ENCODE results near the gene CCNK.

Gene CCNK

DNA sequence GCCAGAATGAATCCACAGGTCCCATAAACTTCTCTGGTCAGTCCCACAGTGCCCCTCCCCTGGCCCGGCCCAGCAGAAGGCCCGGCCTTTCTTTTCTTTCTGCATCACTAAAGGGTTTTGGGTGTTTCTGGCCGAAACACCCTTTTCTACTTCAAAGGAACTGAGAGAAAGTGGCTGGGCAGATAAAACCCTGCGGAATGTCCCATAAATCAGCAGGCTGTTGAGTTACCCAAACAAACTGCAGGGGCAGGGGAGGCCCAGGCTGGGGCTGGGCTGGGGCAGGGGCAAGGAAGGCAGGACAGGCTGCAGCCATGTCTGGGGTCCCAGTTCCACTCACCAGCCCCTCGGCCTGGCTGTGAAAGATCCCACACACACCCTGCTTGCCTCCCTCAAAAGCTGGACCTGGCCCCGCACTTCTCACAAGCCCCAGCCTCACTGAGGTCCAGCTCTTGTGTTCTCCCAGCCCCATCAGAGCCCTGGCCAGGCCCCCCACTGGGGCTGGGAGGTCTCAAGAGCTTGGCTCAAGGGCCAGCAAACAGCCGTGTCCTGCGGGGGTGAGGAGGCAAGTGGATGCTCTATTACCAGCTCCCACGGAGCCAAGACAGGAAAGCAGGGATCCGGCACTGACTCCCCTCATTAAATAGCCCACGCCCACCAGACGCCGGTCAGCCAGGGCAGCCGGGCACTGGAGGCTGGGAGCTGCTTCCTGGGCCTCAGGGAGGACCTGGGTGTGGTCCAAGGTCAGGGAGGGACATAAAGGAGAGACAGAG lies 41.9 kb downstream of the CCNK start:
- Histone ChIP-seq H3K4me2 (ENCODE audit: insufficient read depth, low read length) (no peak overlapping the region), H3K4me3 (ENCODE audit: low read depth in 1 of 2, low read length in 2 of 2) (no peak overlapping the region)

DNA sequence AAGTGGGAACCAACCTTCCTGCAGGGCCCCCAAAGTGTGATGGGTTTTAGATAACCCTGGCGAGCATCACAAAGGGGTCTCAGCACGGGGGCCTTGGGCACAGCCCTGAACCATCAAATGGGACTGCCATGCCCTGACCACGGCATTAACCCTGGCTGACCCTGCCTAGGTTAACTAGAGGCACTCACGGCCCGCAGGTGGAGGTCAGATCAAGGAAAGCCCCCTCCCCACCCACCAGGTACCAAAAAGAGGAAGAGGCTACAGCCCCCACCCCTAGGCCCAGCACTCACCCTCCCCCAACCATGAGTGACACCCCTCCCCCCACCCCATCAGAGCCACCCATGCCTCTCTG lies 42.5 kb downstream of the CCNK start:
- Histone ChIP-seq H2AFZ (ENCODE audit: low read depth, low read length) (no peak overlapping the region), H3K4me2 (ENCODE audit: insufficient read depth, low read length) (no peak overlapping the region), H3K27ac (ENCODE audit: low read length) (no peak overlapping the region), H3K36me3 (ENCODE audit: insufficient read depth, low read length) (0 out of 2 replicates have a peak, but pooled peaks cover 3% of the 10 kb centered on the region), H3K9me3 (ENCODE audit: insufficient read depth, low read length, severe bottlenecking) (no peaks in the 10 kb centered on the region), H4K20me1 (ENCODE audit: insufficient read depth, low read length) (peaks cover 39% of the 10 kb centered on the region), H3K4me1 (ENCODE audit: insufficient read depth, low read length) (no peaks in the 10 kb centered on the region), H3K79me2 (ENCODE audit: insufficient read depth, low read length) (no peaks in the 10 kb centered on the region), H3K4me3 (ENCODE audit: low read depth in 1 of 2, low read length in 2 of 2) (no peak overlapping the region), H3K9ac (ENCODE audit: low read depth, low read length) (no peak overlapping the region), H3K27me3 (ENCODE audit: insufficient read depth, low read length, poor library complexity) (no peaks in the 10 kb centered on the region)
- TF ChIP-seq, protein P1, sequence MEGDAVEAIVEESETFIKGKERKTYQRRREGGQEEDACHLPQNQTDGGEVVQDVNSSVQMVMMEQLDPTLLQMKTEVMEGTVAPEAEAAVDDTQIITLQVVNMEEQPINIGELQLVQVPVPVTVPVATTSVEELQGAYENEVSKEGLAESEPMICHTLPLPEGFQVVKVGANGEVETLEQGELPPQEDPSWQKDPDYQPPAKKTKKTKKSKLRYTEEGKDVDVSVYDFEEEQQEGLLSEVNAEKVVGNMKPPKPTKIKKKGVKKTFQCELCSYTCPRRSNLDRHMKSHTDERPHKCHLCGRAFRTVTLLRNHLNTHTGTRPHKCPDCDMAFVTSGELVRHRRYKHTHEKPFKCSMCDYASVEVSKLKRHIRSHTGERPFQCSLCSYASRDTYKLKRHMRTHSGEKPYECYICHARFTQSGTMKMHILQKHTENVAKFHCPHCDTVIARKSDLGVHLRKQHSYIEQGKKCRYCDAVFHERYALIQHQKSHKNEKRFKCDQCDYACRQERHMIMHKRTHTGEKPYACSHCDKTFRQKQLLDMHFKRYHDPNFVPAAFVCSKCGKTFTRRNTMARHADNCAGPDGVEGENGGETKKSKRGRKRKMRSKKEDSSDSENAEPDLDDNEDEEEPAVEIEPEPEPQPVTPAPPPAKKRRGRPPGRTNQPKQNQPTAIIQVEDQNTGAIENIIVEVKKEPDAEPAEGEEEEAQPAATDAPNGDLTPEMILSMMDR (IDR thresholded peaks at IDR 0.05; ENCODE audit: borderline replicate concordance, extremely low read depth, low read length, poor library complexity, severe bottlenecking), result no peak
- TF ChIP-seq EZH2 (IDR thresholded peaks at IDR 0.05; ENCODE audit: borderline replicate concordance, low read depth, low read length, severe bottlenecking), result no peak
- no peak for DNase-seq
- no peak for ATAC-seq (ENCODE audit: insufficient read depth, low read depth)

More for the DNA sequence above, 41.9 kb downstream of the CCNK start:
- Histone ChIP-seq H3K79me2 (ENCODE audit: insufficient read depth, low read length) (no peaks in the 10 kb centered on the region), H2AFZ (ENCODE audit: low read depth, low read length) (no peak overlapping the region), H3K27ac (ENCODE audit: low read length) (no peak overlapping the region), H3K9ac (ENCODE audit: low read depth, low read length) (no peak overlapping the region), H3K27me3 (ENCODE audit: insufficient read depth, low read length, poor library complexity) (no peaks in the 10 kb centered on the region), H3K36me3 (ENCODE audit: insufficient read depth, low read length) (0 out of 2 replicates have a peak, but pooled peaks cover 3% of the 10 kb centered on the region), H3K9me3 (ENCODE audit: insufficient read depth, low read length, severe bottlenecking) (no peaks in the 10 kb centered on the region), H4K20me1 (ENCODE audit: insufficient read depth, low read length) (peaks cover 41% of the 10 kb centered on the region), H3K4me1 (ENCODE audit: insufficient read depth, low read length) (no peaks in the 10 kb centered on the region)
- ATAC-seq (ENCODE audit: insufficient read depth, low read depth) (no peak), DNase-seq (no peak)
- no peak for TF ChIP-seq EZH2 (IDR thresholded peaks at IDR 0.05; ENCODE audit: borderline replicate concordance, low read depth, low read length, severe bottlenecking)
- TF ChIP-seq, protein P1 (IDR thresholded peaks at IDR 0.05; ENCODE audit: borderline replicate concordance, extremely low read depth, low read length, poor library complexity, severe bottlenecking), result no peak

DNA sequence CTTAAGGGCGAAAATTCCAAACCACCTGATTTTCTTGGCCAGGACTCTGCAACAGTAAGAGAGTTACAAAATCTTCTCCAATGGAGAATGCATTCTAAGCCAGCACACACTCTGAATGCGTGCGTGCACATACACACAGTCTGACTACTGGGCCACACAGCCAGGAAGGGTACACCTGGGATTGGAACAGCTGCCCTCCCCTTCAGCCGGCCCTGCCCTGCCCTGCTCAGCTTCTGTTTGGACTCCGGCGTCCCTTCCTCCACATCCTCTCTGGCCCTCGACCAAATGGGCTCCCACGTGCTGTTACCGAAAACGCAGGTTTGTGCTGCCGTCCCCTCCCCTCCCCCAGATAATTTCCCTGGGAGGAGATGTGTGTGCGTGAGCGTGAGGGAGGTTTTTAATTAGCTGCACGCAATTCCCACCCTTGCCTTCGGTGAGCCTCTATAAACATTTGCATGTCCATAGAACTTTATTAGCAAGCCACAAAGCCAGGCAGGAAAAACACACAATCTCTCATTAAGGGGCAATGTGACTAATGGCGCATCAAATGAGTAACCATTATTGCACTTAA lies 43.0 kb downstream of the CCNK start:
- no peak overlapping the region for H2AFZ ChIP-seq (ENCODE audit: low read depth, low read length)
- no peak overlapping the region for H3K4me3 ChIP-seq (ENCODE audit: low read depth in 1 of 2, low read length in 2 of 2)
- DNase-seq (no peak), ATAC-seq (ENCODE audit: insufficient read depth, low read depth) (no peak)
- H3K9ac ChIP-seq (ENCODE audit: low read depth, low read length), result no peak overlapping the region
- H4K20me1 ChIP-seq (ENCODE audit: insufficient read depth, low read length), result peaks cover 37% of the 10 kb centered on the region
- no peaks in the 10 kb centered on the region for H3K9me3 ChIP-seq (ENCODE audit: insufficient read depth, low read length, severe bottlenecking)
- no peak overlapping the region for H3K4me2 ChIP-seq (ENCODE audit: insufficient read depth, low read length)
- no peak for TF ChIP-seq EZH2 (IDR thresholded peaks at IDR 0.05; ENCODE audit: borderline replicate concordance, low read depth, low read length, severe bottlenecking)
- TF ChIP-seq, protein P1 (IDR thresholded peaks at IDR 0.05; ENCODE audit: borderline replicate concordance, extremely low read depth, low read length, poor library complexity, severe bottlenecking), result no peak
- H3K27ac ChIP-seq (ENCODE audit: low read length), result no peak overlapping the region
- 0 out of 2 replicates have a peak, but pooled peaks cover 3% of the 10 kb centered on the region for H3K36me3 ChIP-seq (ENCODE audit: insufficient read depth, low read length)
- H3K27me3 ChIP-seq (ENCODE audit: insufficient read depth, low read length, poor library complexity), result no peaks in the 10 kb centered on the region
- H3K4me1 ChIP-seq (ENCODE audit: insufficient read depth, low read length), result no peaks in the 10 kb centered on the region
- no peaks in the 10 kb centered on the region for H3K79me2 ChIP-seq (ENCODE audit: insufficient read depth, low read length)
